OCI-LY7 (cell line): ENCODE measurements around the gene DNAH7. TPM values are rescaled to one million over a fixed set of nuclear protein-coding genes. Genes with fewer than 3 reads are reported as not detected.

Experiments
- BruUV-seq: library from RNA; stranded (reverse); fragments of 400-500 nt; replicated peaks from 2 replicates; lab custom pipeline; 2021; lab: Mats Ljungman, UMichigan
- CTCF ChIA-PET: fragments of 300-600 bp; sonication (Branson Sonifier 250); formaldehyde crosslinking; loops from one replicate; lab custom pipeline; 2022; ENCODE audit warnings: antibody characterized with exemption; ENCODE audit not compliant: unreplicated experiment; lab: Charles Lee
- POLR2A ChIA-PET: fragments of 300-600 bp; sonication (Branson Sonifier 250); formaldehyde crosslinking; loops from one replicate; lab custom pipeline; 2022; ENCODE audit warnings: antibody characterized with exemption; lab: Charles Lee
- DNase-seq: peaks from one replicate; pipeline ENCODE4 v3.0.0-alpha.2; 2015; ENCODE audit warnings: low spot score
- H2AFZ ChIP-seq: fragments of 200-600 bp; sonication (generic), shearing (Covaris generic); 2 replicates; pipeline ENCODE4 v1.6.1; 2014; ENCODE audit warnings: mild to moderate bottlenecking, antibody characterized with exemption, low read length, moderate library complexity
- H3K27ac ChIP-seq: fragments of 200-600 bp; sonication (generic); 2 replicates; pipeline ENCODE4 v1.5.1; 2014; ENCODE audit warnings: mixed run types, low read depth, mild to moderate bottlenecking, moderate library complexity, low read length, inconsistent platforms; ENCODE audit not compliant: poor library complexity, severe bottlenecking
- H3K36me3 ChIP-seq: fragments of 200-600 bp; sonication (generic); 2 replicates; pipeline ENCODE4 v1.6.1; 2014; ENCODE audit warnings: mild to moderate bottlenecking, antibody characterized with exemption, low read length, moderate library complexity, mixed read lengths; ENCODE audit not compliant: insufficient read depth
- H3K4me1 ChIP-seq: fragments of 200-600 bp; sonication (generic); 2 replicates; pipeline ENCODE4 v1.5.1; 2014; ENCODE audit warnings: mild to moderate bottlenecking, low read length; ENCODE audit not compliant: insufficient read depth, poor library complexity, severe bottlenecking
- H3K4me2 ChIP-seq: fragments of 200-600 bp; sonication (generic); 2 replicates; pipeline ENCODE4 v1.6.1; 2014; ENCODE audit warnings: mild to moderate bottlenecking, low read length
- H3K4me3 ChIP-seq: fragments of 200-600 bp; sonication (generic); 2 replicates; pipeline ENCODE4 v1.5.1; 2014; ENCODE audit warnings: mild to moderate bottlenecking, low read depth, low read length; ENCODE audit not compliant: poor library complexity, severe bottlenecking
- H3K79me2 ChIP-seq: fragments of 200-600 bp; sonication (generic); 2 replicates; pipeline ENCODE4 v1.6.1; 2016; ENCODE audit warnings: low read depth, mild to moderate bottlenecking, low read length, moderate library complexity, mixed read lengths; ENCODE audit not compliant: insufficient read depth
- H3K9me2 ChIP-seq: fragments of 200-600 bp; sonication (generic); 2 replicates; pipeline ENCODE4 v1.6.1; 2016; ENCODE audit warnings: mild to moderate bottlenecking, low read length, mixed read lengths; ENCODE audit not compliant: insufficient read depth
- H3K9me3 ChIP-seq: fragments of 200-600 bp; sonication (generic); 2 replicates; pipeline ENCODE4 v1.6.1; 2014; ENCODE audit warnings: mild to moderate bottlenecking, mixed run types, low read length, mixed read lengths
- H4K20me1 ChIP-seq: fragments of 200-600 bp; sonication (generic); 2 replicates; pipeline ENCODE4 v1.6.1; 2014; ENCODE audit warnings: mild to moderate bottlenecking, antibody characterized with exemption, low read length, moderate library complexity, mixed read lengths; ENCODE audit not compliant: insufficient read depth
- CTCF ChIP-seq: fragments of 200-600 bp; sonication (generic); conservative IDR thresholded peaks from 2 replicates; pipeline ENCODE4 v1.5.1; 2014; ENCODE audit warnings: mild to moderate bottlenecking, antibody characterized with exemption, low read length, moderate library complexity, mixed read lengths
- EZH2phosphoT487 ChIP-seq: fragments of 200-600 bp; sonication (generic); IDR thresholded peaks from 2 replicates; pipeline ENCODE4 v1.6.1; 2018; ENCODE audit warnings: low read depth, borderline replicate concordance, mild to moderate bottlenecking, mixed run types, antibody characterized with exemption, low read length, moderate library complexity, mixed read lengths
- intact Hi-C: fragments of 100-400 bp; cut with micrococcal nuclease; formaldehyde crosslinking; loops from one replicate; pipeline ENCODE4 v1.10.0; 2022; ENCODE audit not compliant: unreplicated experiment
- total RNA-seq, 2 experiments: library from RNA; depleted of rRNA in 1 of 2; stranded (reverse); fragments of >200 nt in 1 of 2; shearing (Covaris generic) in 1 of 2; gene quantifications; 2 replicates each; pipeline ENCODE4 v1.2.3, GENCODE V29; 2014 to 2022

Gene DNAH7
- total RNA-seq, 2 experiments from 2014 or later: not detected

- Histone ChIP-seq H3K4me2 (no peak overlapping the region), H4K20me1 (no peaks in the 10 kb centered on the region), H3K9me3 (no peaks in the 10 kb centered on the region), H3K79me2 (no peaks in the 10 kb centered on the region), H3K9me2 (no peaks in the 10 kb centered on the region), H3K4me1 (no peaks in the 10 kb centered on the region), H3K36me3 (no peaks in the 10 kb centered on the region), H2AFZ (no peak overlapping the region), H3K4me3 (no peak overlapping the region), H3K27ac (no peak overlapping the region)
- BruUV-seq: no TSS peak
- ChIA-PET CTCF (no interaction called here), POLR2A (no interaction called here)
- intact Hi-C loops: no loop called here
- TF ChIP-seq EZH2phosphoT487: no peak
- DNase-seq: no peak
Measured at GRCh38 chr2:195820867-195821565, 247.6 kb downstream of the DNAH7 start.

GRCh38 chr2:195820373-195820772, 248.3 kb downstream of the DNAH7 start:
- TF ChIP-seq CTCF (no peak), EZH2phosphoT487 (no peak)
- H3K4me1 ChIP-seq: no peaks in the 10 kb centered on the region
- no peaks in the 10 kb centered on the region for H3K36me3 ChIP-seq
- H3K27ac ChIP-seq: no peak overlapping the region
- H4K20me1 ChIP-seq: no peaks in the 10 kb centered on the region
- no peaks in the 10 kb centered on the region for H3K9me3 ChIP-seq
- H3K79me2 ChIP-seq: no peaks in the 10 kb centered on the region
- no peak overlapping the region for H2AFZ ChIP-seq
- intact Hi-C loops: no loop called here
- POLR2A ChIA-PET: interaction anchor here (0.6 kb wide), 1 partner anchor 58 kb away, joined by 3 read pairs; no protein-coding TSS in a partner anchor
- CTCF ChIA-PET: no interaction called here
- no peak overlapping the region for H3K4me2 ChIP-seq
- no peaks in the 10 kb centered on the region for H3K9me2 ChIP-seq
- DNase-seq: no peak
- BruUV-seq: no TSS peak
- H3K4me3 ChIP-seq: no peak overlapping the region

GRCh38 chr2:195819276-195819675, 249.4 kb downstream of the DNAH7 start:
- H3K9me3 ChIP-seq: no peaks in the 10 kb centered on the region
- H4K20me1 ChIP-seq: no peaks in the 10 kb centered on the region
- H3K4me3 ChIP-seq: no peak overlapping the region
- no peak overlapping the region for H2AFZ ChIP-seq
- no peaks in the 10 kb centered on the region for H3K4me1 ChIP-seq
- intact Hi-C loops: no loop called here
- no peak for TF ChIP-seq EZH2phosphoT487
- no peak for TF ChIP-seq CTCF
- ChIA-PET POLR2A (interaction anchor here (0.6 kb wide), 2 partner anchors 788 to 1089 kb away, joined by 3 to 5 read pairs; no protein-coding TSS in a partner anchor), CTCF (no interaction called here)
- H3K79me2 ChIP-seq: no peaks in the 10 kb centered on the region
- no peak for DNase-seq
- no peaks in the 10 kb centered on the region for H3K36me3 ChIP-seq
- no TSS peak for BruUV-seq
- no peak overlapping the region for H3K4me2 ChIP-seq
- no peak overlapping the region for H3K27ac ChIP-seq
- H3K9me2 ChIP-seq: no peaks in the 10 kb centered on the region
